NCI-H345 (cell line): ENCODE measurements around the gene IL11RA.

Source experiments
- DNase-seq: peaks from one replicate; lab custom pipeline; 2025; lab: John Stamatoyannopoulos, UW

IL11RA gene

DNA sequence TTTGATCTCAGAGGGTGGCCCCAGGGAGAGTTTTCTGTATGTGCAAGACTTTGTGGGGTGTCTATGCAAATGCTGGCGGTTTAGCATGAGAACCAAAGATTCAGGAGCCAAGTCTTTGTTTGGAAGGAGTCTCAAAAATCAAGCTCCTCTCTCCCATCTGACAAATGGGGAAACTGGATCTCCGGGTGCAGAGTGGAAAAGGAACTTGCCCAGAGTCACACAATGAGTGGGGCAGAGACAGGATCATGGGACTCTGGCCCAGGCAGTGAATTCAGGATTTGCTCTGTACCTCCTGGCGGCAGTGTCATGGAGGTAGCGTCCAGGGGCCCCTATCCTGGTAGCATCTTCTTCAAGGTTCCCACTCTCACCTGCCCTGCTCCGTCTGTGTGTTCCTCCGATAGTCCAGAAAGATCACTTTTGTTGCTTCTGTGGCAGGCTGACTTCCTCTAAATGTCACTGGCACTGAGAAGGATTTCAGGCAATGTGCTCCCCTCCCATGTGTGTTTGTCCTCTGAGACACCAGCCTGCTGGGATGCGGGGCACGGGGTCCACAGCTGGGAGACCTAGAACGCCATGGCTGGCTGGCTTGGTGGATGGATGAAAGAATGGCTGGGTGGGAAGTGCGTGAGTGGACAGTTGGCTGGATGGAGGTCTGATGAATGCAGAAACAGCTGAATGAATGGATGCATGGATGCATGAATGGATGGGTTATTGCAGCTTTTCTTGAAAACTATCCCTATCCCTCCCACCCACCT, 35.5 kb downstream of the IL11RA start:
- no peak for DNase-seq

DNA sequence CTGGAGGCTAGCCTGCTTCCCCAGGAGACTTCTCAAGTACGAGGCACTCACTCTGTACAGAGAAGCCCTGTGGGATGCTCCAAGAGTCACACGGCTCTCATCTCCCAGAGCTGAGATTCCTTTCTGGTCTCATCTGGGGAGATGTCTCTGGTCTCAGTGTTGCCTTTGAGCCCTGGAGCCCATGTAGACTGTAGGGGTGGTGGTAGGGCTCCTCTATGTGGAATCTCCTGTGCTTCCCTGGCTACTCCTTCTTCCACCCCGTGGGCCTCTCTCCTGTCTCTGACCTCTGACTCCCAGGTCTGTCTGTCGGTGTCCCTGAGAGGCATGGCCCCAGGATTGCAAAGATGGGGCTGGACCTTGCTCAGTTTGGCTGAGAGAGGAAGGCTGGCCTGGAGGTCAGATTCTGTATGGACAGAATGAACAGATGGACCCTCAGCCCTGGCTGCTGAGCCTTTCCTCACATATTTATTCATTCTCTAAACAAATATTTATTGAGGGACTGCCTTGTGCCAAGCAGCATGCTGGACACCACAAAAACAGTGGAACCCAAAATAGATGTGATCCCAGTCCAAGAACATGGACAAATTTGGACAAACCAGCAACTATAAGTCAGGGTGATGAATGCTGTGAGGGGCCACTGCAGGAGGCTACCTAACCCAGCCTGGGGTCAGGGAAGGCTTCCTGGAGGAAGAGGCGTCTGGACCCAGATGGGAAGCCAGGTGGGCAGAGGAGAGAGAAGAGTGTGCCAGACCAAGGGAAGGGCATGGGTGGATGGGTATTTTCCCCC, 36.5 kb downstream of the IL11RA start:
- no peak for DNase-seq

DNA sequence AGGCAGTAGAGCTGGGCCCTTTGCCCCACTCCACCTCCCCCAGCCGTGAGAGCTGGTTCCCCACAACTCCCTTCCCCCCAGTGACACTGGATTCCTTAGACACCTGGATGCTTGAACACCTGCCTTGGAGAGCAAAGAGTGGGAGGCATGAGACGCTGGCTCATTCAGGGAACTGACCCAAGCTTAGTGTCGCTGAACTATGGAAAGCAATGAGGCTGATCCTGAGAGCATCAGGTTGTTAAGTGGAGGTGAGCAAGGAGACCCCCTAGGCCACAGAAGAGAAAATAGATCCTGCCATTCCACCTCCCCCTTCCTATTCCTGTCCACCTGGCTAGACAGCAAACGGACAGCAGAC, 37.1 kb downstream of the IL11RA start:
- no peak for DNase-seq

DNA sequence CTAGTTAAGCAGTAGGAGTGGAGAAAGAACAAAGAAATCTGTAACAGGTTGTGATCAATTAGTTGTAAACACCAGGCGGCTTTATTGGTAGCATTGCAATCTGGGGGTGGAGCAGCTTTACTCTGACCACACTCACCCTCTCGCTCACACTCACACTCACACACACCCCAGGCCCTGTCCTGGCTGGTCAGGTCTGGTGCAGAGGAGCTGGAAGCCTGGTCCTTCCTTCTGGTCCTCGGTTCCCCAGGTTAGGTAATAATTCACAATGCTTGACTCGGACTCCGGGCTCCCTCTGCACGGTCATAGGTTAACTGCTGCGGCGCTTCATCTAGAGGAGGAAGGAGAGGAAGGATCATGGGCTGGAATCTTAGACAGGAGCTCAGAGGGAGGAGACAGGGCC, 37.5 kb downstream of the IL11RA start:
- no peak for DNase-seq

DNA sequence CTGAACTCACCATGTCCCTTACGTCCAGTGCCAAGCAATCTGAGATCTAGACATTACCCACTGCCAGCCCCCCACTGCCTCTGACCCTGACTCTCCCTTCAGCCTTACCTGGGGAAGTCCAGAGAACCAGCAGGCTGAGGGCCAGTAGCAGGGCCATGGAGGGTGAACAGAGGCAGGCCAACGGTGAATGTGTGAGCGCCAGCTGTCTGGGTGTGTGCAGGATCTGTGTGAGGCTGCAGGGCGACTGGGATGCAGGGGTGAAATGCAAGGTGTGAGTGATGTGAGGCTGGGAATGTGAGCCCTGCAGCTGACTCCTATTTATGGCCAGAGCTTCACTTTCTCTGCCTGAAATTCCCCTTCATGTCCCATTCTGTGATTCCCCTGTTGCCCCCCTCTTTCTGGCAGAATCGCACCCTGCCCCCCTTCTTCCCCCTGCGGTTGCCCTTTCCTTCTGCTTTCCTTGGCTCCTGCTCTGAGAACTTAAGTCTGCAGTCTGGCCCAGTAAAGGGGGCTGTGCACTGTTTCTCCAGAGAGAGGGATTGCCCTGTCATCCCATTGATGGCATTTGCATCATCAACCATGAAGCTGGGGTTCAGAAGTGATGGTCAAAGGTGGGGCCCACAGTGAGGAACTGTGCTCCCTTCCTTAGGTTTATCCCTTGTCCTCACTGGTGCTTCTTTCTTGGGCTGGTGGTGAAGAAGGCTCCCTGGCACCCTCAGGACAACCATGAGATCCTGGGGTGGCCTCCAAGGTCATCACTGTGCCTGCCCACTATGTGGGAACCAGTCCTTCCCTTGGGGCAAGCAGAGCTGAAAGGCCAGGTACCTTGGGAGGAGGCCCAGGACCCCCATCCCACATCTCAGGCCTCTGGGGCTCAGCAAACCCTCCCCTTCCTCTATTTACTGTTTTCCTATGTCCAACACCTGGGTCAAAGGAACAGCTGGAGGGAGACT, 39.3 kb downstream of the IL11RA start, which contains the start of gene CCL19:
TSS of gene CCL19 (minus strand) at position 294 of the 953 bp plus-strand sequence. CDS start at position 157, 137 bp downstream.
- DNase-seq: no peak

DNA sequence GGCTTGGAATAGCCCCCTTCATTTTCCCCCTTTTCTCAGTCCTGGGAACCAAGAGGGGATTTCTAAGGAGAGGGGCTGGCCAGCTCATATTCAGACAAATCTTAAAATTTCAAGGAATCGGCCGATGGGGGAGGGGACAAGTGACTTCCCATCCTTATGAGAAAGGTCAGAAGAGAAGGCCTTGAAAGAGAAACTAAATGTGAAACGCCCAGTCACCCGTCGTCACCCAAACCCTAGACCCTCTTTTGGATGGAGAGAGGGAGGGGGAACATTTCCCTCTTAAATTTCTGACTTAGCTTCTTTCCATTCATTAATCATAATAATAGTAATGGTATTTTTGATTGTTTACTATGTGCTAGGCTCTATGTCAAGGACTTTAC, 39.9 kb downstream of the IL11RA start:
- no peak for DNase-seq

DNA sequence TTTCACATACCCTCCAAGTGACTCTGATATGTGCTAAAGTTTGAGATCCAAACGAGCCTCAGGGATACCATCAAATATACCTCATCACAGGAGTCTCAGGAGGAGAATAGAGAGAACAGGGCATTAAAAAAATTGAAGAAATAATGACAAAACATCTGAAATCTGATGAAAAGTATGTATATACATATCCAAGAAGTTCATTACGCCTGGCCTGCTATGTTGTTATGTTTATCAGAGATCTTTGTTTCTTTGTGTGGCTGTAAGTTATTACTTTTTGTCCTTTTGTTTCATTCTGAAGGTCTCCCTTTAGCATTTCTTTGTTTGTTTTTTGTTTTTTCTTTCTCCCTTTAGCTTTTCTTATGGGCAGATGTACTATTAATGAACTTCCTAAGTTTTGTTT, 41.6 kb downstream of the IL11RA start:
- DNase-seq: no peak

DNA sequence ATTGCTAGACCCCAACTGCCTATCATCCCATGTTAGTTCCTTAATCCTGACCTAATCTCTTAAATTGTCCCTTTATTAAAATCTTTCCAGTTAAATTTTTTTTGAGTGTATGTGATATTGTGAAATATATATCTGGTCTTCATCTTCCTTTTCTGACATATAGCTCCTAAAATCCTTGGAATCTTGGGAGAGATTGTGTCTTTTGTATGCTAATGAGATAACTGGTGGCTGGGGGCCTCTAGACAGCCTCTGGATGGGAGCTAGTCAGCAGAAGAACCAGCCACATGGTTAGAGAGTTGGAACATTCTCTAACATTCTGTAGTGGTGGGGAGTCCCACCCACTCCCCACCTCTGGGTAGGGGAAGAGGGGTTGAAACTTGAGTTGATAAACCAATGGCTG, 42.8 kb downstream of the IL11RA start:
- DNase-seq: no peak

DNA sequence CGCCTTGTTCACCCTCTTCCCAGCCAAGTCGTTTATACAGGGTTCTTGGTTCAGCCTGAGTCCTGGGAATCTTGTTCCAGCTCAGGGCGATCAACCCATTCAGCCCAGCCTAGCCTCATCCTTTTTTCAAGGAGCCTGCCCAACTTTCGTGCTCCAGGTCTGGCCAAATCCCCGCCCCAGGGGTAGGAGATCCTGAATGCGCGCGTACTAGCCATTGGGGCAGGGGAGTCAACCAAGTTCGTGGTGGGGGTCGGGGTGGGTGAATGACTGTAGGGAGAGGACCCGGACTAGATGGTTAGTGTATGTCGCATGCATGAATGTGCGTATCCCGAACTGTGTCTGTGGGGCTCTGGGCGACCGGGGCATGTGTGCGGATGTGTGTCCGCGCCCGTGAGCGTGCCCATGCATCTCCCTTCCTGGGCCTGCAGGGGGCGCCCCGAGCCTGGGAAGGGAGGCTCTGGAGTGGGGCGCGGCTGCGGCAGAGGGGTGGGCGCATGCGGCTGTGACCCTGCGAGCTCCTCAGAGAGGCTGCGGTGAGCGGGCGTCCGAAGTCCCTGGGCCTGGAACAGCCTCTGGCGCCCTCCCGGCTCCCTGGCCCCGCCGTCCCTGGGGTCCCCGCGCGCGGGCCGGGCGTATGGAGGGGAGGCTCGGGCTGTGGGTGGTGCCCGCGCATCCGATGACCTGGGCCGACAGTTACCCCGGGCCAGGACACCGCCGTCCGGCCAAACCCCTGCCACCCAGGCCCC, 49.2 kb downstream of the IL11RA start:
- DNase-seq: peak; percentile 82

DNA sequence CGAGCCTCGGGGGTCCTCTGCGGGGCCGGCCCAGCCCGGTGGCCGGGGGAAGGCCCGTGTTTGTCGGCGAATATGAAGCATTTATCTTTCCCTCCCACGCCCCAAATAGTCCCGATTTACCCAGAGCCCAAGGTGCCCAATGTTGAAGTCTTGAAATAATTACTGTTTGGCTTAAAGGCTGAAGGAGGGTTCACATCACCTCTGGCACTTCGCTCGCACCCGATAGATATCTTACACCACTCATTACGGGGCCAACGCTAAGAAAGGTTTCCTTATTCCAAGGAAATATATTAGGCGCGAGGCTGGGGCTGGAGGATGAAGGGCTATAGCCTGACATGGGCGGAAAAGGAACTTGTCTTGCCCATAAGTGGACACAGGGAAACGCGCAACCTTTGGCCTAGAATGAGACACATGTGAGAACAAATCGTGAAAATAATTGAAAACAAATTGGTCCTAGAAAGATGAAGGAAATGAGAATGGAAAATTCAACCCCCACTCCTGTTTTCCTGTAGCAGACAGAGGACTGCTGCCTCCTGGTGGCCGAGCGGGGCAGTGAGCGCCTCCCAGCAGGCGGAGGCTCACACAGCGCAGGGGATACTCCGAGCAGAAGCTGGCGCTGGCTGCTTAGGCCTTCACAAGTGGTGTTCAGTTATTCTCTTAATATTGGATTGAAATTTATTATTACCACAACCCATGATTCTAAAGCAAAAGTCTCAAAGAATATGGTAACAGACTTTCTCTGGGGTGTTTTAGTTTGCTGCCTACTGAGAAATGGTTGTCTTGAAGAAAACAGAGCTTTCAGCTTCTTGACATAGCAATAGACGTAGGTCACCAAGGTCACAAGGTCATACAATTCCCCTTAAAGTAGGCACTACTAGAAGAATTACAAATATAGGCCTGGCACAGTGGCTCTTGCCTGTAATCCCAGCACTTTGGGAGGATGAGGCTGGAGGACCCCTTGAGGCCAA, 50.1 kb downstream of the IL11RA start:
- peak; percentile 77 for DNase-seq

DNA sequence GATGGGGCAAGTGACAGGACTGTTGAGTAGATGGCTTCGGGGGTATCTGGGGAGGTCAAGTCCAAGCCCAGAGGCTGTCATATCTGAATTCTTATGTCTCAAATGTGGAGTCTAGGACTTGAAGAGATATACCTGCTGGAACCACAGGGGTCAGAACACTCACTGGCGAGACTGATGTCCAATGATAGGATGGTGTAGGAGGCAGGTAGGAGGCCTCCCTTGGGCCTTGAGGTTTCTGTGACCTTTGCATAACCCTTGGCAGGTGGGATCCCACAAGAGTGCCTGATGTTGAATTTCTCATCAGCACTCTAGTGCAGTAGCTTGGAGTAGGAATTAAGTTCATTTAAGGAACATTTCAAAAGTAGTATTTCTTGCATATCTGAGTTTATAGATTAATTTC, 55.1 kb downstream of the IL11RA start:
- DNase-seq: no peak

DNA sequence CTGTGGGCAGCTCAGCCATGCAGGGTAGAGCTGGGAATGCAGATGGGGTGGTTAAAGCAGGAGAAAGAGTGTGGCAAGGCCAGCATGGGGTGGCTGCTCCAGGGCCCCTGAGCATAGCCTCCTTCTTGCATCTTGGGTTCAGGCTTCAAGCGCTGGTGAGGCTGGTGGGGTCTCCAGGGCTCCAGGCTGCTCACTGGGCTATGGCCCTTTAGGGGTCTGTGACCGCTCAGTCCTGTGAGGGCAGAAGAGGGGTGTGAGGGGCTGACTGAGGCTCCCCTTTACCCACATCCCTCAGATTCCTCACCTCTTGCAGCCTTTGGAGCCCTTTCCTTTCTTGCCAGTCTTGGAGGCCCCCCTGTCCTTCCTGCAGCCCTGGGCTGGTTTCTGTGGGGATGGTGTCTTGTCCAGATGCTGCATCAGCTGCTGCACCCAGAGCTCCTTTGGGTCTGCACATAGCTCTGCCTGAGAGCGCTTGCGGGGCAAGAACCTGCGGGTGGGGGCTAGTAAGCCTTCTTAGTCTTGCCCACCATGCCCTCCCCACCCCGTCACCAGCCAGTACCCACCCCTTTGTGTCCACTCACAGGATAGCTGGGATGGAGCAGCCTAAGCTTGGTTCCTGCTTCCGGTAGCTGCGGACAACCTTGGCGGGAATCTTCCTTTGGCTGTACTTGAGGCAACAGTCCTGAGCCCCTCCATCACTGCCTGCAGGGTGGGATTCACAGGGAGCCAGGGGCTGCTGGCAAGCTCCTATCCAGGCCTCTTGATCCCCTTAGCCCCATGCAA, 57.4 kb downstream of the IL11RA start:
- no peak for DNase-seq

DNA sequence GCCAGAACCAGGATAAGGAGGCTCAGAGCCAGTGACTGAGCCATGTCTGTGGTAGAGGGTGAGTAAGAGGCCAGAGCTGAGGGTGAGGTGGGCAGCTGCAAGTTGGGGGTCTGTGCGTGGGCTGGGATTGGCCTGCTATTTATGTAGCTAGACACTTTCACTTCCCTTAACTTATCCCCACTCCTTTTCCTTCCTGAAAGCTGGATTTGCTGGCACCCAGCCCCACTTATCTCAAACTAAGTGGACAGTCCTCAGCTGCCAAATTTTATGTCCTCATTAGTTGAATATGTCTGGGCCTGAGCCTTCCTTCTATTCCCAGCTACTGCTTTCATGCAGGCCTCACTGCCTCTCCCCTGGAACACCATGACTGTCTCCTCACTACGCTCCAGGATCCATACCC, 58.0 kb downstream of the IL11RA start, which contains the start of gene CCL21:
TSS of gene CCL21 (minus strand) at position 114 of the 400 bp plus-strand sequence. CDS start at position 44, 70 bp downstream.
- DNase-seq: no peak
